GM18517 (cell line): Measurements from ENCODE around the gene RAI1.
A peak's percentile ranks its signal among the peaks of the same experiment; 100 is the strongest.

ENCODE experiments used
- ATAC-seq: cut with Tn5 transposase; IDR thresholded peaks from one replicate; pipeline ENCODE4 v1.9.1; 2021; ENCODE audit warnings: mild to moderate bottlenecking, moderate library complexity; ENCODE audit not compliant: unreplicated experiment

RAI1 gene

GRCh38 chr17:17824783-17825614 lies 143.7 kb downstream of the RAI1 start:
- no peak for ATAC-seq

DNA sequence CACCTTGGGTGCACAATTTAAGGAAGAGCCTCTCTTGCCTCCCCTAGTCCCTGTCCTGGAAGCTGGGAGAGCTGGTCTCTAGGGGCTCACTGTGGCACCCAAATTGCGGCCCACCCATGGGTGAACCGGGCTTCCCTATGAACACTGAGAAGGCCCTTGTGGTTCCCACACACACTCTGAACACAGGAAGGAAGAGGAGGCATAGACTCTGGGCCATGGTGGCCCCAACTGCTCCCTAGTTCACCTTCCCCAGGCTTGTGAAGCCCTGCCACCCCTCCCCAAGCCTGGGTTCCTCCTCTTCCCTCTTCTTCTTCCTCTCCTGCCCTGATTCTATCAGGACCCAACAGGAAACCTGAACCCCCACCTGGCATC lies 145.1 kb downstream of the RAI1 start:
- no peak for ATAC-seq

- ATAC-seq: no peak
These were observed 145.9 kb downstream of the RAI1 start for GRCh38 chr17:17826942-17827785.

DNA sequence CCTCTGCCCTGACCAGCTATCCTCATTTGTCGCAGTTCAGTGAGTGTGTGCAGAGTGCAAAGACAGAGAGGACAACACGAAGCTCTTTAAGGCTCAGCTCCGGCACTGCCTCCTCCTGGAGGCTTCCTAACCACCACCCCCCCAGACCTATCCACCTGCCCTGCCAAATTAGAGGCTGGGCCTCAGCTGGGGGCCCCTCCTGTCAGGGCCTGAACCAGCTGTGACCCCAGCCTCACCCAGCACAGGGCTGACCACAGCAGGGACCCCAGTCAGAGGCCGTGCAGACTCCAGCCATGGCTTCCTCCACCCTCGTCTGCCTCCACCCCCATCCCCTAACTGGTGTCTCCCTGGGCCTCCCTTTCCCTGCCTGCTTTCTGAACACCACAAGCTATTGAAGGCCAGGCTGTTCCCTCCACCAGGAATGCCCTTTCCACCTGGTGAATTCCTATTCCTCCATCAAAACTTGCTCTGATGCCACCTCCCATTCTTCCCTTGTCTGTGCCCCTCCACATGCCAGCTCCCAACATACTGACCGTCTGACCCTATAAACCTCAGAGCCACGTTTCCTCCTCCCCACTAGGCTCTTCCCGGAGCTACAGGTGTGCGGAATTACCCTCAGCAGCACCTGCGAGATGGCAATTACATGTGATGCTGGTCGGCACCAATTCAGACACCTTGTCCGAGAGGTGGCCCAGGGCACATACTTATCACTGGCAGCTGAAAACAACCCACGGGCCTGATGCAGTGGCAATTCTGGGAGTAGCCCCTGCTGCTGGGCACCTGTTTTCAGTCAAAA lies 146.8 kb downstream of the RAI1 start:
- ATAC-seq: no peak

DNA sequence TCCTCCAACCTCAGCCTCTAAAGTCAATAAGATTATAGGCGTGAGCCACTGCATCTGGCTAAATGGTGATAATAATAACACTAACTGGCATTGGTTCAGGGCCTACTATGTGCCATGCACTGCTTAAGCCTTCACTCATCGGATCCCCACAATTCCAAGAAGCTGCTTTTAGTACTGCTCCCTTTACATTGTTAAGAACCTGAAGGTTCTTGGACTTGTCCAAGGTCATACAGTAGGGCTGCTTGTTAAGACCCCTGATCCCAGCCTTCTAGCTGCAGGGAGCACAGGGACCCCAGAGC lies 149.0 kb downstream of the RAI1 start:
- no peak for ATAC-seq

GRCh38 chr17:17830740-17831207 lies 149.5 kb downstream of the RAI1 start:
- no peak for ATAC-seq

DNA sequence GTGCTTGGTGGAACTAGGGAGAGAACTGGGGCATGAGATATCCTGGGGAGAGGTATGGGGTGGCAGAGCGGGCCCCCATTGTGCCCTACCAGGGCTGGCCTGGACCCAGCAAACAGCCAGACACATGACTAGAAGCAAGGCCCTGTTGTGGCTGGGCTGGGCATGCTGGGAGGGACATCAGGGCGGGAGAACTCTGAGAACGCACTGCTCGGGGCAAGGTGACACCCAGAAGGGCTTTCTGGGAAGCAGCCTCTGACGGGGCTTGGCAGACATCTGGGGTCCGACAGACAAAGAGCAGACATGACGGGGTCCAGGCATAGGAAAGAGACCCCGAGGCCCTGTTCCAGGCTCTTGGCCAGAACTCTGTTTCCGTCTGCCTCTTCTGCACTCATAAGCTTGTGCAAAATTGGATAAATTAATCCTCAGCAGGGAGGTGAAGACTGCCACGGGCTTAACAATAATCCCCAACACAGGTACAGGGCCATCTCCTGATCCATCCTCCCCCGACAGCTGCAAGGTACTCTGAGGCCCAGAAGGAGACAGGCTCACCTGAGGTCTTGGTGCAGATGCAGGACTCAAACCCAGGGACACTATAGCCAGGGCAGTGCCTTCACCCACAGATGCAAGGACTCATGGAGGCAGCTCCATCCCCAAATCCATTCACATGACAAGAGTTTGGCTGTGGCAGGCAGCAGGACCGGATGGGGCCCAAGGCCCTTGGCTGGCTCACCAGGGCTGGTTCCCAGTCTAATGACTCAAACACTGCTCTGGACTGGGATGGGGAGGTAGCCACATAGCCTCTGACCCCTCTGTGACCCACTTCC lies 150.2 kb downstream of the RAI1 start:
- no peak for ATAC-seq

DNA sequence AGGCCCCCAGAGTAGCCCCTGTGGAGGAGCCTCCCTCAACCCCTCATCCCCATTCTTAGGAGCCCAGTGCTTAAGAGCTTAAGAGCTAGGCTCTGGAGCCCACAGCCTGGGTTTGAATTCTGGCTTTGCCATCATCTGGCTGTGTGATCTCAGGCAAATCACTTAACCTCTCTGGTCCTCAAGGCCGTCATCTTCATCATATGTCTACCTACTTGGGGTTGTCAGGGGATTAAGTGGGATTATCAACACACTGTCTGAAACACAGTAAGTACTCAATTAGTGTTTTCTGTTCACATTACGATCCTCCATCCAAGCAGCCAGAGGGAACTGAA lies 150.7 kb downstream of the RAI1 start:
- no peak for ATAC-seq

DNA sequence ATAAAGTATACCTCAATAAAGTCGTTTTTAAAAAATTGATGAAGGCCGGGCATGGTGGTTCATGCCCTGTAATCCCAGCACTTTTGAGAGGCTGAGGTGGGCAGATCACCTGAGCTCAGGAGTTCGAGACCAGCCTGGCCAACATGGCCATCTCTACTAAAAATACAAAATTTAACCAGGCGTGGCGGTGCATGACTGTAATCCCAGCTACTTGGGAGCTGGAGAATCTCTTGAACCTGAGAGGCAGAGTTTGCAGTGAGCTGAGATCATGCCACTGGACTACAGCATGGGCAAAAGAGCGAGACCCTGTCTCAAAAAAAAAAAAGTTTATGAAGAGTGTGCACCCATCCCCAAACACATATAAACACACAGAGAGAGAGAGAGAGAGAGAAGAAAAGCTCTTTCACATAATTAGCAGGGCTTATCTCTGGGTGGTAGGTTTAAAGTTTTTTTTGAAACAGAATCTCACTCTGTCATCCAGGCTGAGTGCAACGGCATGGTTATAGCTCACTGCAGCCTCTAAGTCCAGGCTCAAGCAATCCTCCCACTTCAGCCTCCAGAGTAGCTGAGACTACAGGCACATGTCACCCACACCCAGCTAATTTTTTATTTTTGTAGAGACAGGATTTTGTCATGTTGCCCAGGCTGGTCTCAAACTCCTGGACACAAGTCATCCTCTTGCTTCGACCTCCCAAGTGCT lies 152.6 kb downstream of the RAI1 start:
- ATAC-seq: no peak

DNA sequence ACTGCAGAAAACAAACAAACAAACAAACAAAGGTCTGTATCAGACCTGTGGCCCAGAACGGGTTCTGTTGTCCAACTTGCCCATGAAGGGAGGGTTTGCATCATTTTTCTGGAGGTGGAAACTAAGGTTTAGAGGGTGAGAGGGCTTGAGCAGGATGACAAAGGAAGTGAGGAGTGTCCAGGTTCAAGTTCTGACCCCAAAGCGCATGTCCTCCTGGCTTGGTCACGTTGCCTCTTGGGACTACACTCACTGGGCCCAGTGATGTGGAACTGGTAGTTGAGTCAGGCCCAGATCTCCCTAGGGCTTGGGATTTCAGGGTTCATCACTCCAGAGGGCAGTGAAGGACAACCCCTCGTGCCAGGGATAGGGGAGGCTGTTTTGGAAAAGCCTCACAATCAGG lies 153.7 kb downstream of the RAI1 start:
- ATAC-seq: no peak

GRCh38 chr17:17835415-17836249 lies 154.4 kb downstream of the RAI1 start:
- no peak for ATAC-seq

DNA sequence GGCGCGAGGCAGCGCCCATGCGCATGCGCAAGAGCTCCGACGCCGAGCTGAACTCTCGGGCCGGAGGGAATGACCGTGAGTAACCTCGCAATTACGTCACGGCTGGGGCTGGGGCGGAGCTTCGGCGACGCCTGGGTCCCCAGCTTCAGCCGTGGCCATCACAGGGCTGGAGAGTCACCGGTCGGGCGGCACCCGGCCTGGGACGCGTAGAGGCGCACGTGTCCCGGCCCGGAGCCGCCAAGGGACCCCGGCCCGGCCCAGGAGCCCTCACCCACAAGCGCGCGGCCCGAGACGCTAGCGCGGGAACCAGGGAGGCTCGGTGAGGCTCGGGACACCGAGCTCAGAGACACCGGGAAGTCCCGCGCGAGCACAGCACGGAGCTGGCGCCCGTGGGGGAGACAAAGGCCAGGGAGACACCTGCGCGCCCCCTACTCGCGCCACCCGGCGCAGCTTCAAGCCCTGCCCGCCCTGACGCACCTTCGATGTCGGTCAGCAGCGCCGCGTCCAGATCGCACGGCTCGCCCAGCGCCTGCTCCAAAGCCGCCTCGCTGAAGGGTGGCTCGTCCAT lies 155.1 kb downstream of the RAI1 start:
- ATAC-seq: peak; percentile 66

DNA sequence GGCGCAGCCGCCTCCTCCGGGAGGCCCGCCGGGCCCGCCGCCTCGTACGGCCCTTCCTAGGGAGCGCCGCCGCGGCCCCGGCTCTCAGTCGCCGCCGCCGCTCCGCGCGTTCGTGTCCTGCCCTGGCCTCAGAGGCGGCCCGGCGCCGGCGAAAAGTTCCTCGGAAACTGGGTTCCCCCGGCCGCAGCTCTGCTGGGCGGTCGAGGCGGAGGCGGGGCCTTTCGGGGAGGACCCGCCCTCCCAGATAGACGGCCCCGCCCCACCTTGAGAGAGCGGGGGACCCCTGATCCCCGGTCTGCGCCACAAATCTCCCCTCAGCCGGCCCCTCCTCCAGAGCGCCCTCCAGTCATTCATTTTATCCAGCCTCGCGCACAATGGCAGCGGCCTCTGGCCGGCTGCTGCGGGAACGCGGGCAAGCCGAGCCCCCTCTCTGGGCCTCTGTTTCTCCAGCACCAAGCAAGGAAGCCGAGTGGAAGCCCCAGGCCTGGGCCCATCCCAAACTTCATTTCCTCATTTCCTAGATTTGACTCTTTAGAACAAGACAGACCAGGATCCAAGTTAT lies 155.6 kb downstream of the RAI1 start, which contains the start of gene SREBF1:
Gene SREBF1 (minus strand): TSS at position 169 of the 562 bp plus-strand sequence. CDS start 169 bp downstream, outside the sequence.
- peak; percentile 7 for ATAC-seq

GRCh38 chr17:17837380-17837821 lies 156.1 kb downstream of the RAI1 start:
- no peak for ATAC-seq

- ATAC-seq: no peak
These were observed 157.0 kb downstream of the RAI1 start for GRCh38 chr17:17837966-17838962.

DNA sequence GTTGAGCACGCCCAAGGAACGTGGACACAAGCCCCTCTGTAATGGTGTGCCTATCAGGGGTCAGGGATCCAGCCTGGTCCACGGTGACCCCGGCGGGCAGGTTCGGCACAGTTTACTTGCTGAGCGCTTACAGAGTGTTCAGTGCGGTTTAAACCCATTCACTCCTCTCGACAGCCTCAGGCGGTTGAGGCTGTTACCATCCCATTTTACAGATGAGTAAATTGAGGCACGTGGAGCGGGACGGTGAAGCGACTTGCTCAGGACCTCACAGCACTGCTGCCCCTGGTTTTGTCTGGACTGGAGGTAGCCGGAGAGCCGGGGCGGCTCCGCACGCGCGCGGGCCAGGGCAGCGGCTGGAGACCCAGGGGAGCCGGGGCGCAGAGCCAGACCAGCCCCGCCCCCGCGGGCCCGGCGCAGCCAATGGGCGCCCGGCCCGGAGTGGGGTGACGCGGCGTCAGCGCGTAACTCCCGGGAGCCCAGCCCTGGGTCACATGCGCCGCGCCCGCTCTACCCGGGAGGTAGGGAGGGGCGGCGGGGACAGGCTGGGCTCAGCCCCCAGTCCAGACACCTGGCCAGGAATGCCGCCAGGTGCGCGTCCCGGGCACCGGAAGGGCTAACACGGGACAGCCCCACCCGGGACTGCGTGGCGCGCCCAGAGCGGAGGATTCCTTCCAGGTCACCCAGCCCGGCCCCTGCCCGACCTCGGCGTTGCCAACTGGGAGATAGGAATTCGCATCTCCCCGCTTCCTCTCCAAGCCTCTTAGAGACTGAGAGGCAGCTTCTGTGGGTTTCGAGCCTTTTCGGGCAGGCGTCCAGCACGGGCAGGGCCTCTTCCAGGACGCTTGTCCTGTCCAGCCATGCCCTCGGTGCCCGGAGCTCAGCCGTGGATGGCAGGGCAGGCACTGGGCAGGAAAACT lies 158.8 kb downstream of the RAI1 start:
- no peak for ATAC-seq
